IMR-90 (cell line): ENCODE data around the gene GBX2. TPM values are rescaled to one million over a fixed set of nuclear protein-coding genes. Genes with fewer than 3 reads are reported as not detected.
A peak's percentile ranks its signal among the peaks of the same experiment; 100 is the strongest.

Source experiments
- ATAC-seq: fragments of 200-7000 bp; cut with Tn5 transposase; 2 replicates; pipeline ENCODE4 v1.9.1; 2020; ENCODE audit warnings: low read depth, mild to moderate bottlenecking, moderate library complexity
- BruUV-seq: library from RNA; stranded (reverse); fragments of 400-500 nt; replicated peaks from 2 replicates; lab custom pipeline; 2021; lab: Mats Ljungman, UMichigan
- CTCF ChIA-PET: fragments of 300-600 bp; formaldehyde crosslinking; extraction: SDS; loops from one replicate; lab custom pipeline; 2021; ENCODE audit warnings: antibody characterized with exemption; lab: Yijun Ruan, JAX
- POLR2A ChIA-PET: fragments of 300-600 bp; sonication (Branson Sonifier 250); formaldehyde crosslinking; loops from one replicate; lab custom pipeline; 2022; ENCODE audit warnings: antibody characterized with exemption; ENCODE audit not compliant: unreplicated experiment; lab: Charles Lee
- DNase-seq: peaks from one replicate; pipeline ENCODE4 v3.0.0; 2013
- H2AFZ ChIP-seq: replicated peaks from 2 replicates; pipeline ENCODE3; 2013; ENCODE audit warnings: low read length, mild to moderate bottlenecking; ENCODE audit not compliant: poor library complexity
- H2AK5ac ChIP-seq: 2 replicates; pipeline ENCODE4 v1.6.1; 2013; ENCODE audit warnings: low read depth, low read length, inconsistent platforms
- H2AK9ac ChIP-seq: replicated peaks from 2 replicates; pipeline ENCODE3; 2013; ENCODE audit warnings: mild to moderate bottlenecking, low read depth, low read length, moderate library complexity; ENCODE audit not compliant: poor library complexity
- H2BK120ac ChIP-seq: 2 replicates; pipeline ENCODE4 v1.6.1; 2013; ENCODE audit warnings: low read depth, low read length, inconsistent platforms
- H2BK15ac ChIP-seq: 3 replicates; pipeline ENCODE4 v1.6.1; 2013; ENCODE audit warnings: low read depth, low read length, inconsistent platforms
- H2BK20ac ChIP-seq: 2 replicates; pipeline ENCODE4 v1.6.1; 2013; ENCODE audit warnings: low read depth, mild to moderate bottlenecking, inconsistent platforms, low read length, moderate library complexity
- H2BK5ac ChIP-seq: 2 replicates; pipeline ENCODE4 v1.6.1; 2013; ENCODE audit warnings: mild to moderate bottlenecking, low read depth, low read length, inconsistent platforms; ENCODE audit not compliant: poor library complexity, severe bottlenecking
- H3K14ac ChIP-seq: replicated peaks from 2 replicates; pipeline ENCODE4 v1.6.1; 2013; ENCODE audit warnings: low read depth, low read length, inconsistent platforms
- H3K18ac ChIP-seq: 2 replicates; pipeline ENCODE4 v1.6.1; 2013; ENCODE audit warnings: low read depth, low read length, control low read depth
- H3K23ac ChIP-seq: 2 replicates; pipeline ENCODE4 v1.6.1; 2013; ENCODE audit warnings: low read depth, low read length, inconsistent platforms
- H3K27ac ChIP-seq: 2 replicates; pipeline ENCODE4 v1.5.1; 2013; ENCODE audit warnings: mild to moderate bottlenecking, control low read depth, low read length; ENCODE audit not compliant: insufficient read depth
- H3K27me3 ChIP-seq: 2 replicates; pipeline ENCODE4 v1.6.1; 2013; ENCODE audit warnings: low read length; ENCODE audit not compliant: control insufficient read depth, insufficient read depth
- H3K36me3 ChIP-seq: 2 replicates; pipeline ENCODE4 v1.6.1; 2013; ENCODE audit warnings: low read length, mixed read lengths; ENCODE audit not compliant: control insufficient read depth, insufficient read depth
- H3K4ac ChIP-seq: 2 replicates; pipeline ENCODE4 v1.6.1; 2013; ENCODE audit warnings: low read depth, low read length, inconsistent platforms
- H3K4me1 ChIP-seq: 2 replicates; pipeline ENCODE4 v1.6.1; 2013; ENCODE audit warnings: low read length, mixed read lengths; ENCODE audit not compliant: control insufficient read depth, insufficient read depth
- H3K4me2 ChIP-seq: 2 replicates; pipeline ENCODE4 v1.6.1; 2013; ENCODE audit warnings: low read depth, mild to moderate bottlenecking, control low read depth, low read length, moderate library complexity
- H3K4me3 ChIP-seq: 2 replicates; pipeline ENCODE4 v1.5.1; 2013; ENCODE audit warnings: low read depth, mild to moderate bottlenecking, control low read depth, low read length, moderate library complexity; ENCODE audit not compliant: insufficient read depth
- H3K56ac ChIP-seq: 2 replicates; pipeline ENCODE4 v1.6.1; 2013; ENCODE audit warnings: low read length, inconsistent platforms; ENCODE audit not compliant: insufficient read depth; ENCODE audit errors: extremely low read depth
- H3K79me1 ChIP-seq, 2 experiments: 2 replicates each; pipeline ENCODE4 v1.6.1; 2013; ENCODE audit warnings: low read length in 2 of 2, inconsistent platforms in 1 of 2, low read depth in 1 of 2
- H3K9ac ChIP-seq: 2 replicates; pipeline ENCODE4 v1.6.1; 2013; ENCODE audit warnings: low read depth, low read length, control low read depth
- H3K9me1 ChIP-seq: 2 replicates; pipeline ENCODE4 v1.6.1; 2013; ENCODE audit warnings: low read length, inconsistent platforms; ENCODE audit not compliant: insufficient read depth
- H3K9me3 ChIP-seq: 2 replicates; pipeline ENCODE4 v1.6.1; 2013; ENCODE audit warnings: low read length; ENCODE audit not compliant: control insufficient read depth, insufficient read depth
- H4K20me1 ChIP-seq: 2 replicates; pipeline ENCODE4 v1.6.1; 2013; ENCODE audit warnings: low read length, inconsistent platforms; ENCODE audit not compliant: insufficient read depth
- H4K5ac ChIP-seq: 2 replicates; pipeline ENCODE4 v1.6.1; 2013; ENCODE audit warnings: mild to moderate bottlenecking, low read depth, low read length, control low read depth
- H4K8ac ChIP-seq, 2 experiments: 2 replicates each; pipeline ENCODE4 v1.6.1; 2013; ENCODE audit warnings: low read depth in 2 of 2, low read length in 2 of 2, control low read depth in 1 of 2, inconsistent platforms in 1 of 2
- H4K91ac ChIP-seq: 2 replicates; pipeline ENCODE4 v1.6.1; 2013; ENCODE audit warnings: low read depth, low read length, inconsistent platforms; ENCODE audit not compliant: insufficient read depth
- BHLHE40 ChIP-seq: fragments of 150-350 bp; IDR thresholded peaks from 2 replicates; pipeline ENCODE4 v1.6.1; 2016; ENCODE audit warnings: mild to moderate bottlenecking, low read depth, low read length
- CEBPB ChIP-seq: IDR thresholded peaks from 2 replicates; pipeline ENCODE4 v1.6.1; 2012; ENCODE audit warnings: low read depth, low read length, improper control_type of control experiment
- CHD1 ChIP-seq: IDR thresholded peaks from 2 replicates; pipeline ENCODE4 v1.6.1; 2012; ENCODE audit warnings: low read depth, low read length, improper control_type of control experiment
- CTCF ChIP-seq: conservative IDR thresholded peaks from 2 replicates; pipeline ENCODE4 v1.5.1; 2012; ENCODE audit warnings: mild to moderate bottlenecking, low read depth, low read length, improper control_type of control experiment
- MAFK ChIP-seq: IDR thresholded peaks from 2 replicates; pipeline ENCODE4 v1.6.1; 2012; ENCODE audit warnings: low read depth, low read length, improper control_type of control experiment
- MAZ ChIP-seq: IDR thresholded peaks from 2 replicates; pipeline ENCODE4 v1.6.1; 2012; ENCODE audit warnings: low read depth, mild to moderate bottlenecking, low read length, improper control_type of control experiment, moderate library complexity, borderline replicate concordance
- MXI1 ChIP-seq: IDR thresholded peaks from 2 replicates; pipeline ENCODE4 v1.6.1; 2012; ENCODE audit warnings: low read depth, mild to moderate bottlenecking, low read length, moderate library complexity, borderline replicate concordance
- NFE2L2 ChIP-seq: fragments of 150-350 bp; IDR thresholded peaks from 2 replicates; pipeline ENCODE4 v1.6.1; 2016; ENCODE audit warnings: low read depth, mild to moderate bottlenecking, low read length
- POLR2A ChIP-seq: IDR thresholded peaks from 2 replicates; pipeline ENCODE4 v1.6.1; 2012; ENCODE audit warnings: mild to moderate bottlenecking, low read depth, low read length
- RCOR1 ChIP-seq: IDR thresholded peaks from 2 replicates; pipeline ENCODE4 v1.6.1; 2012; ENCODE audit warnings: mild to moderate bottlenecking, low read length, improper control_type of control experiment; ENCODE audit not compliant: insufficient replicate concordance
- RFX5 ChIP-seq: IDR thresholded peaks from 2 replicates; pipeline ENCODE4 v1.8.0; 2012; ENCODE audit warnings: low read depth, mild to moderate bottlenecking, low read length, moderate library complexity
- SMC3 ChIP-seq: fragments of 150-350 bp; IDR thresholded peaks from 2 replicates; pipeline ENCODE4 v1.6.1; 2016; ENCODE audit warnings: low read depth, mild to moderate bottlenecking, antibody characterized with exemption, low read length, moderate library complexity
- WGBS, 2 experiments: methylation state at CpG; one replicate each; pipeline versions ENCODE4 v1.1.5 to v1.1.7; 2013; ENCODE audit warnings: missing lambda C conversion rate in 2 of 2; ENCODE audit not compliant: insufficient read length in 1 of 2; ENCODE audit errors: extremely low coverage in 2 of 2; 5-methylcytosine and 5-hydroxymethylcytosine counted together
- dilution Hi-C: fragments of 300-500 bp; cut with HindIII; formaldehyde crosslinking; loops from one replicate; pipeline ENCODE4 v1.14.3; 2018; ENCODE audit warnings: low sequenced_read_pairs; ENCODE audit not compliant: unreplicated experiment
- in situ Hi-C: fragments of 300-500 bp; cut with MboI; formaldehyde crosslinking; loops from 3 replicates; pipeline ENCODE4 v1.14.3; 2019; ENCODE audit warnings: low sequenced_read_pairs, inconsistent platforms, mixed read lengths
- intact Hi-C: fragments of 100-400 bp; cut with micrococcal nuclease; formaldehyde crosslinking; loops from 2 replicates; pipeline ENCODE4 v1.10.0; 2022
- polyA plus RNA-seq, 3 experiments: library from polyadenylated mRNA; depleted of rRNA; stranded (reverse); fragments of >200 nt; gene quantifications; 2 replicates each; pipeline ENCODE4 v1.2.3, GENCODE V29; 2012; ENCODE audit warnings: low replicate concordance in 1 of 3
- total RNA-seq: library from RNA; depleted of rRNA; stranded (reverse); fragments of >200 nt; gene quantifications from 2 replicates; pipeline ENCODE4 v1.2.3, GENCODE V29; 2012

The GBX2 gene
- total and polyA plus RNA-seq, 2 of the 4 experiments (the other 2 are of a cell fraction), result 0.10 TPM; not detected in 1

DNA sequence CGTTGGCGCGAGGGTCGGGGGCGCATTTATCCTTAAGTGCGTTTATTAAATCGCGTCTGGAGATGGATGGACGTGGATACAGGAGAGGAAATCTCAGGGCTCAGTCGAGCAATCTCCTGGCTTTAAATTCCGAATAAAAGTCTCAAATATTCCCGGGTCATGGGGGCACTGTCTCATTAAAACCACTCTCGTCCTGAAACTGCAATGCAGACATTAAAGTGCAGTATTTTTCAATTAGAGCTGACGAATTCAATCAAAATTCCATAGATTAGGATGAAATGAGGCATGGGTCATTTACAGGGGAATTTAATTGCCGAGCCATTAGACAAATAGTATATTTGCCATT lies 10.7 kb upstream of the GBX2 start:
- intact Hi-C loops (loop anchor here (10.0 kb wide), 1 partner anchor 234 kb away; no protein-coding TSS in a partner anchor), dilution Hi-C loops (loop anchor here (25.0 kb wide), 1 partner anchor 392 kb away; no protein-coding TSS in a partner anchor), in situ Hi-C loops (loop anchor here (5.0 kb wide), 1 partner anchor 412 kb away; no protein-coding TSS in a partner anchor)
- Histone ChIP-seq H4K91ac (no peak overlapping the region), H3K9me1 (no peaks in the 10 kb centered on the region), H4K20me1 (no peaks in the 10 kb centered on the region), H4K5ac (no peak overlapping the region), H3K56ac (no peak overlapping the region), H3K27me3 (peaks cover 21% of the 10 kb centered on the region), H2BK5ac (no peak overlapping the region), H3K27ac (no peak overlapping the region), H3K9me3 (no peaks in the 10 kb centered on the region), H2BK15ac (no peak overlapping the region), H3K36me3 (no peaks in the 10 kb centered on the region), H4K8ac (no peak overlapping the region), H3K14ac (no peak overlapping the region), H3K4me3 (peak overlapping the region; percentile 32), H2AK9ac (no peak overlapping the region), H2BK20ac (no peak overlapping the region), H2BK120ac (no peak overlapping the region), H2AK5ac (no peak overlapping the region), H3K4me2 (peak overlapping the region; percentile 62), H3K4me1 (peaks cover 6% of the 10 kb centered on the region), H3K9ac (no peak overlapping the region), H3K79me1 (no peaks in the 10 kb centered on the region), H2AFZ (peak overlapping the region; percentile 66), H3K23ac (no peak overlapping the region), H3K4ac (no peak overlapping the region), H3K18ac (no peak overlapping the region)
- DNase-seq (no peak), ATAC-seq (0 out of 2 replicates have a peak, but pooled peaks have one; percentile 5)
- no TSS peak for BruUV-seq
- CTCF ChIA-PET, result interaction anchor here (0.6 to 3.0 kb wide), 4 partner anchors 17 to 400 kb away, joined by 3 to 32 read pairs (median 7); no protein-coding TSS in a partner anchor
- TF ChIP-seq BHLHE40, result no peak
- TF ChIP-seq CHD1, result no peak
- TF ChIP-seq MAZ, result no peak
- TF ChIP-seq RCOR1, result no peak
- no peak for TF ChIP-seq POLR2A
- TF ChIP-seq SMC3, result no peak
- no peak for TF ChIP-seq CEBPB
- no peak for TF ChIP-seq MAFK
- no peak for TF ChIP-seq MXI1
- no peak for TF ChIP-seq NFE2L2
- TF ChIP-seq CTCF, result no peak
- no peak for TF ChIP-seq RFX5
- WGBS, 2 experiments, result 4% methylated on average over 5 of the region's 15 CpGs; no CpG with 5 or more reads in 1 of the 2 experiments
- POLR2A ChIA-PET, result no interaction called here
